ENCODE data around the gene MPPED2. TPM values are rescaled to one million over a fixed set of nuclear protein-coding genes. Genes with fewer than 3 reads are reported as not detected.
"Not testable (repeated sequence)": the region's sequence is repeated elsewhere in the genome, so short reads cannot be mapped to it uniquely, and the experiment has no call there.

Gene MPPED2
- total RNA-seq, 8 experiments from 2014 or later: 0.56 to 25.6 (median 11.8) TPM

- WGBS, 10 experiments: 0 to 100% (median 76%) methylated on average over 1 of the region's 1 CpG; no CpG with 5 or more reads in 4 of the 10 experiments
- Histone ChIP-seq H3K4me1 (replicated peaks in 1 of 2) (peaks cover 6 to 10% of the 10 kb centered on the region in 2 donors), H3K27ac (no peak overlapping the region), H3K4me3 (no peak overlapping the region)
- in situ Hi-C loops (cut with MboI; ENCODE audit: low pct_unique_long_range_greater_than_20kb in 2 of 9, low sequenced_read_pairs in 9 of 9, unreplicated experiment in 9 of 9): no loop called here
- peak in 1 of 8 experiments; percentile 13 for ATAC-seq (replicated peaks in 6 of 8)
Observed at GRCh38 chr11:30567644-30568043, 18.5 kb downstream of the MPPED2 start.

- H3K27ac ChIP-seq: no peak overlapping the region
- H3K4me3 ChIP-seq: no peak overlapping the region
- WGBS, 10 experiments: 0 to 83% (median 56%) methylated on average over 1 to 5 of the region's 5 CpGs; no CpG with 5 or more reads in 2 of the 10 experiments
- peaks cover 6 to 10% of the 10 kb centered on the region in 2 donors for H3K4me1 ChIP-seq (replicated peaks in 1 of 2)
- peak in 1 of 8 experiments; percentile 57 for ATAC-seq (replicated peaks in 6 of 8)
- in situ Hi-C loops (cut with MboI; ENCODE audit: low pct_unique_long_range_greater_than_20kb in 2 of 9, low sequenced_read_pairs in 9 of 9, unreplicated experiment in 9 of 9): no loop called here
Observed at GRCh38 chr11:30567120-30567519, 19.0 kb downstream of the MPPED2 start.

- peaks cover 6 to 10% of the 10 kb centered on the region in 2 donors for H3K4me1 ChIP-seq (replicated peaks in 1 of 2)
- H3K27ac ChIP-seq: no peak overlapping the region
- in situ Hi-C loops (cut with MboI; ENCODE audit: low pct_unique_long_range_greater_than_20kb in 2 of 9, low sequenced_read_pairs in 9 of 9, unreplicated experiment in 9 of 9): no loop called here
- no peak for ATAC-seq (replicated peaks in 6 of 8)
- no peak overlapping the region for H3K4me3 ChIP-seq
- 6 to 100% (median 61%) methylated on average over 2 to 3 of the region's 3 CpGs; no CpG with 5 or more reads in 3 of the 10 experiments for WGBS, 10 experiments
Observed at GRCh38 chr11:30566482-30566881, 19.7 kb downstream of the MPPED2 start.

GRCh38 chr11:30565027-30565426, 21.1 kb downstream of the MPPED2 start:
- Histone ChIP-seq H3K27ac (no peak overlapping the region), H3K4me3 (no peak overlapping the region), H3K4me1 (replicated peaks in 1 of 2) (peaks cover 12 to 23% of the 10 kb centered on the region in 2 donors)

GRCh38 chr11:30561691-30562415, 24.3 kb downstream of the MPPED2 start:
- 0 to 100% (median 80%) methylated on average over 1 of the region's 1 CpG; no CpG with 5 or more reads in 5 of the 10 experiments for WGBS, 10 experiments
- in situ Hi-C loops (cut with MboI; ENCODE audit: low pct_unique_long_range_greater_than_20kb in 2 of 9, low sequenced_read_pairs in 9 of 9, unreplicated experiment in 9 of 9): no loop called here
- Histone ChIP-seq H3K27ac (no peak overlapping the region), H3K4me3 (no peak overlapping the region), H3K4me1 (replicated peaks in 1 of 2) (peaks cover 12 to 31% of the 10 kb centered on the region in 2 donors)
- no peak for ATAC-seq (replicated peaks in 6 of 8)

More at GRCh38 chr11:30565027-30565426, 21.1 kb downstream of the MPPED2 start:
- ATAC-seq (replicated peaks in 6 of 8): peak; percentile 33 to 98 (median 92)
- in situ Hi-C loops (cut with MboI; ENCODE audit: low pct_unique_long_range_greater_than_20kb in 2 of 9, low sequenced_read_pairs in 9 of 9, unreplicated experiment in 9 of 9): no loop called here
- 11 to 82% (median 24%) methylated on average over 1 to 10 of the region's 10 CpGs; no CpG with 5 or more reads in 2 of the 10 experiments for WGBS, 10 experiments

GRCh38 chr11:30560206-30561106, 25.7 kb downstream of the MPPED2 start:
- peak overlapping the region in 2 of 5 donors; percentile 3 to 8 for H3K4me3 ChIP-seq
- 0 to 20% (median 4%) methylated on average over 2 to 7 of the region's 7 CpGs for WGBS, 10 experiments
- peak in 6 of 8 experiments; percentile 32 to 69 (median 56) for ATAC-seq (replicated peaks in 6 of 8)
- H3K4me1 ChIP-seq (replicated peaks in 1 of 2): peaks cover 12 to 31% of the 10 kb centered on the region in 2 donors
- peak overlapping the region in 1 of 2 donors; percentile 2 for H3K27ac ChIP-seq
- in situ Hi-C loops (cut with MboI; ENCODE audit: low pct_unique_long_range_greater_than_20kb in 2 of 9, low sequenced_read_pairs in 9 of 9, unreplicated experiment in 9 of 9): no loop called here

GRCh38 chr11:30559004-30559403, 27.1 kb downstream of the MPPED2 start:
- WGBS, 10 experiments: 0 to 89% (median 51%) methylated on average over 1 of the region's 1 CpG; no CpG with 5 or more reads in 2 of the 10 experiments
- no peak for ATAC-seq (replicated peaks in 6 of 8)

GRCh38 chr11:30554587-30554986, 31.6 kb downstream of the MPPED2 start:
- in situ Hi-C loops (cut with MboI; ENCODE audit: low pct_unique_long_range_greater_than_20kb in 2 of 9, low sequenced_read_pairs in 9 of 9, unreplicated experiment in 9 of 9); ATAC-seq (replicated peaks in 6 of 8); H3K4me3 ChIP-seq; H3K27ac ChIP-seq: not testable (repeated sequence)
- WGBS, 10 experiments: 0 to 100% (median 85%) methylated on average over 1 to 4 of the region's 6 CpGs; no CpG with 5 or more reads in 2 of the 10 experiments
- peaks cover 10 to 16% of the 10 kb centered on the region in 2 donors for H3K4me1 ChIP-seq (replicated peaks in 1 of 2)

More at GRCh38 chr11:30559004-30559403, 27.1 kb downstream of the MPPED2 start:
- H3K27ac ChIP-seq: no peak overlapping the region
- in situ Hi-C loops (cut with MboI; ENCODE audit: low pct_unique_long_range_greater_than_20kb in 2 of 9, low sequenced_read_pairs in 9 of 9, unreplicated experiment in 9 of 9): no loop called here
- peaks cover 6 to 21% of the 10 kb centered on the region in 2 donors for H3K4me1 ChIP-seq (replicated peaks in 1 of 2)
- no peak overlapping the region for H3K4me3 ChIP-seq

- H3K4me1 ChIP-seq (replicated peaks in 1 of 2): peaks cover 12 to 17% of the 10 kb centered on the region in 2 donors
- in situ Hi-C loops (cut with MboI; ENCODE audit: low pct_unique_long_range_greater_than_20kb in 2 of 9, low sequenced_read_pairs in 9 of 9, unreplicated experiment in 9 of 9): no loop called here
- no peak overlapping the region for H3K27ac ChIP-seq
- 10 to 50% (median 39%) methylated on average over 1 to 3 of the region's 3 CpGs; no CpG with 5 or more reads in 2 of the 10 experiments for WGBS, 10 experiments
- no peak overlapping the region for H3K4me3 ChIP-seq
- no peak for ATAC-seq (replicated peaks in 6 of 8)
Observed at GRCh38 chr11:30553521-30554110, 32.5 kb downstream of the MPPED2 start.

- Histone ChIP-seq H3K27ac (no peak overlapping the region), H3K4me1 (replicated peaks in 1 of 2) (peaks cover 12 to 17% of the 10 kb centered on the region in 2 donors), H3K4me3 (no peak overlapping the region)
- in situ Hi-C loops (cut with MboI; ENCODE audit: low pct_unique_long_range_greater_than_20kb in 2 of 9, low sequenced_read_pairs in 9 of 9, unreplicated experiment in 9 of 9): no loop called here
- 13 to 100% (median 63%) methylated on average over 1 to 5 of the region's 5 CpGs; no CpG with 5 or more reads in 1 of the 10 experiments for WGBS, 10 experiments
- ATAC-seq (replicated peaks in 6 of 8): no peak
Observed at GRCh38 chr11:30552839-30553238, 33.3 kb downstream of the MPPED2 start.

- 13 to 58% (median 33%) methylated on average over 1 to 4 of the region's 4 CpGs; no CpG with 5 or more reads in 3 of the 10 experiments for WGBS, 10 experiments
- Histone ChIP-seq H3K27ac (no peak overlapping the region), H3K4me3 (no peak overlapping the region), H3K4me1 (replicated peaks in 1 of 2) (peaks cover 12 to 17% of the 10 kb centered on the region in 2 donors)
- in situ Hi-C loops (cut with MboI; ENCODE audit: low pct_unique_long_range_greater_than_20kb in 2 of 9, low sequenced_read_pairs in 9 of 9, unreplicated experiment in 9 of 9): no loop called here
- ATAC-seq (replicated peaks in 6 of 8): peak in 5 of 8 experiments; percentile 58 to 89 (median 70)
Observed at GRCh38 chr11:30550022-30550542, 36.1 kb downstream of the MPPED2 start.

GRCh38 chr11:30549565-30549964, 36.6 kb downstream of the MPPED2 start:
- H3K4me1 ChIP-seq (replicated peaks in 1 of 2): peaks cover 12 to 17% of the 10 kb centered on the region in 2 donors
- in situ Hi-C loops (cut with MboI; ENCODE audit: low pct_unique_long_range_greater_than_20kb in 2 of 9, low sequenced_read_pairs in 9 of 9, unreplicated experiment in 9 of 9): no loop called here
- 56 to 82% (median 60%) methylated on average over 1 to 4 of the region's 4 CpGs; no CpG with 5 or more reads in 5 of the 10 experiments for WGBS, 10 experiments
- ATAC-seq (replicated peaks in 6 of 8): peak in 4 of 8 experiments; percentile 38 to 61 (median 47)
- no peak overlapping the region for H3K27ac ChIP-seq
- H3K4me3 ChIP-seq: no peak overlapping the region

Measured in motor neuron (in vitro differentiated cells).